Thyroid gland (tissue), 4 donors: ENCODE measurements around the gene TLE6.

ENCODE experiments used
- CTCF ChIP-seq, 6 experiments: fragments of 200-600 bp in 3 of 6; fragments of 450-650 bp in 3 of 6; sonication (generic) in 3 of 6; IDR thresholded peaks; one replicate each; pipeline ENCODE4 v1.5.1; 2016 to 2019; ENCODE audit warnings: antibody characterized with exemption in 6 of 6, mild to moderate bottlenecking in 2 of 6, inconsistent platforms in 1 of 6, moderate library complexity in 1 of 6
- POLR2A ChIP-seq, 2 donors: fragments of 450-650 bp; IDR thresholded peaks; one replicate each; pipeline ENCODE4 v1.6.1; 2017; ENCODE audit warnings: antibody characterized with exemption in 2 of 2, mild to moderate bottlenecking in 2 of 2, moderate library complexity in 1 of 2

- TF ChIP-seq CTCF (IDR thresholded peaks at IDR 0.05) (no peak), POLR2A (IDR thresholded peaks at IDR 0.05) (no peak)
Measured at GRCh38 chr19:3029065-3029923, 51.9 kb downstream of the TLE6 start, which contains the start of gene TLE2.
